CD1c-positive myeloid dendritic cell (primary cell): ENCODE results near the gene PROKR1.

ENCODE experiments used
- DNase-seq: peaks from one replicate; pipeline ENCODE4 v3.0.0-alpha.2; 2016; ENCODE audit errors: extremely low spot score

The PROKR1 gene

GRCh38 chr2:68698567-68699377 is 55.4 kb downstream of the PROKR1 start:
- peak; percentile 15 for DNase-seq

DNA sequence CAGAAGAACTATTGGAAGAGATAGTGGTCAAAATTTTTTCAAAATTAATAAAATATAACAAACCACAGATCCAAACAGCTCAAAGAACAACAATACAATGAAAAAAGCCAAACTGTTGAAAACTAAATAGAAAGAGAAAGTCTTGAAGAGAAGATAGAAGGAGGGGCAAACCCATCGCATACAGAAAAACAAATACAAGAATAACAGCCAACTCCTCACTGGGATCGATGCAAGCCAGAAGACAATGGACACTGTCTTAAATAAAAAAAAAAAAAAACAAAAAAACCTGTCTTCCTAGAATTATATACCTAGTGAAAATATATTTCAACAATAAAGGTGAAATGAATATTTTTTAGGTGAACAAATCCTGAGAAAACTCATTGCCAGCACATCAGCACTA is 57.2 kb downstream of the PROKR1 start:
- DNase-seq = no peak

- DNase-seq = no peak
Observed at GRCh38 chr2:68706637-68707036, 63.3 kb downstream of the PROKR1 start.
